GM21576 (cell line): ENCODE measurements around the gene LKAAEAR1.

Experiments
- ATAC-seq: cut with Tn5 transposase; IDR thresholded peaks from one replicate; pipeline ENCODE4 v1.9.1; 2021; ENCODE audit warnings: mild to moderate bottlenecking, moderate library complexity; ENCODE audit not compliant: unreplicated experiment

LKAAEAR1 gene

GRCh38 chr20:64039293-64040160 lies 44.7 kb downstream of the LKAAEAR1 start:
- no peak for ATAC-seq

GRCh38 chr20:64038565-64039292 lies 45.5 kb downstream of the LKAAEAR1 start:
- ATAC-seq, result peak; percentile 38

GRCh38 chr20:64038224-64038564 lies 46.0 kb downstream of the LKAAEAR1 start:
- peak; percentile 25 for ATAC-seq

- no peak for ATAC-seq
Measured at GRCh38 chr20:64037498-64038213, 46.5 kb downstream of the LKAAEAR1 start.

- ATAC-seq, result no peak
Measured at GRCh38 chr20:64037199-64037497, 47.0 kb downstream of the LKAAEAR1 start.

GRCh38 chr20:64036346-64037198 lies 47.6 kb downstream of the LKAAEAR1 start:
- ATAC-seq, result no peak

GRCh38 chr20:64035933-64036345 lies 48.3 kb downstream of the LKAAEAR1 start, which contains the start of gene C20orf204:
C20orf204 (plus strand) TSS chr20:64036182; CDS start chr20:64036324, 142 bp downstream.
- ATAC-seq, result no peak

GRCh38 chr20:64035066-64035932 lies 48.9 kb downstream of the LKAAEAR1 start:
- ATAC-seq, result no peak

- no peak for ATAC-seq
Measured at GRCh38 chr20:64033981-64034493, 50.2 kb downstream of the LKAAEAR1 start.
